Thyroid gland (tissue), 4 donors: Measurements from ENCODE around the gene EXOSC1. TPM values are rescaled to one million over a fixed set of nuclear protein-coding genes. Genes with fewer than 3 reads are reported as not detected.

Source experiments
- DNase-seq, 2 donors: peaks; one replicate each; pipeline ENCODE4 v3.0.0-alpha.2; 2019
- H3K27ac ChIP-seq, 3 donors: fragments of 200-600 bp; sonication (generic); 1 replicate in 2 of 3; 2 replicates in 1 of 3; pipeline ENCODE4 v1.5.1; 2016 to 2019; ENCODE audit warnings: mild to moderate bottlenecking in 1 of 3, moderate library complexity in 1 of 3
- H3K27me3 ChIP-seq: fragments of 200-600 bp; sonication (generic); one replicate; pipeline ENCODE4 v1.5.1; 2019
- H3K36me3 ChIP-seq, 2 donors: fragments of 200-600 bp; sonication (generic); one replicate each; pipeline ENCODE4 v1.5.1; 2016 to 2019
- H3K4me1 ChIP-seq, 2 donors: fragments of 200-600 bp; sonication (generic); one replicate each; pipeline ENCODE4 v1.5.1; 2017 to 2019
- H3K4me3 ChIP-seq, 3 donors: fragments of 200-600 bp; sonication (generic); replicated peaks in 1 of 3; 1 replicate in 2 of 3; 2 replicates in 1 of 3; pipeline ENCODE4 v1.5.1; 2016; ENCODE audit warnings: mild to moderate bottlenecking in 1 of 3
- H3K9me3 ChIP-seq: fragments of 200-600 bp; sonication (generic); one replicate; pipeline ENCODE4 v1.5.1; 2017
- POLR2A ChIP-seq, 2 donors: fragments of 450-650 bp; IDR thresholded peaks; one replicate each; pipeline ENCODE4 v1.6.1; 2017; ENCODE audit warnings: antibody characterized with exemption in 2 of 2, mild to moderate bottlenecking in 2 of 2, moderate library complexity in 1 of 2
- WGBS, 2 donors: methylation state at CpG; one replicate each; pipeline ENCODE4 v1.1.5; 2017; 5-methylcytosine and 5-hydroxymethylcytosine counted together
- intact Hi-C: fragments of 100-400 bp; cut with DNase I; formaldehyde crosslinking; loops from one replicate; pipeline ENCODE4 v1.15.1; 2023
- small RNA-seq: library from RNA; depleted of rRNA; stranded (forward); fragments of <200 nt; gene quantifications from one replicate; pipeline ENCODE3, GENCODE V24; 2016
- total RNA-seq, 4 donors: library from RNA; depleted of rRNA; stranded (reverse); fragments of >200 nt; gene quantifications; one replicate each; pipeline ENCODE4 v1.2.3, GENCODE V29; 2016
- TF ChIP-seq, protein P1 (sequence below), 6 experiments: fragments of 200-600 bp in 3 of 6; fragments of 450-650 bp in 3 of 6; sonication (generic) in 3 of 6; IDR thresholded peaks; one replicate each; pipeline ENCODE4 v1.5.1; 2016 to 2019; ENCODE audit warnings: antibody characterized with exemption in 6 of 6, mild to moderate bottlenecking in 2 of 6, inconsistent platforms in 1 of 6, moderate library complexity in 1 of 6

The EXOSC1 gene
- total RNA-seq, 4 donors from 2014 or later = 23.6 to 51.1 (median 29.2) TPM

DNA sequence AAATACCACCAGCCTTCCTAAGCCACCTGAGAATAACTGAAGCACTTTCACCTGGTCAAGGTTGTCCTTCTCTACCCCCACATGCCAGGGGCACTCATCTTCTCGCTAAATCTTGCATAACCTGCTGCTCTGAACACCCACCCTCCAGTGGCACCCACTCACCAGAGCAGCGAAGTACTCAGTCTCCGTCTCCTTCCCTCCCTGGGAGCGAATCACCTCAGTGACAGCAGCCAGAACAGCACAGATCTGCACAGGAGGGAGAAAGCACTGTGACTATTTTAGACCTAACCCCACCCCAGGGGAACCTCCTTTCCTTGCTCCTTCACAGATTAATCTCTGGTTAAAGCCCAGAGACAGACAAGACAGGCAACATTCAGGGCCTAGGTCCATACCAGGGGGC is 49.8 kb downstream of the EXOSC1 start:
- DNase-seq = no peak
- 77 to 84% methylated on average over 4 of the region's 4 CpGs for WGBS, 2 donors
- Histone ChIP-seq H3K4me1 (peaks cover 7 to 9% of the 10 kb centered on the region in 2 donors), H3K27me3 (no peaks in the 10 kb centered on the region), H3K4me3 (no peak overlapping the region), H3K9me3 (no peaks in the 10 kb centered on the region), H3K27ac (no peak overlapping the region), H3K36me3 (peaks cover 11 to 12% of the 10 kb centered on the region in 2 donors)
- TF ChIP-seq POLR2A (IDR thresholded peaks at IDR 0.05) = no peak
- TF ChIP-seq, protein P1, sequence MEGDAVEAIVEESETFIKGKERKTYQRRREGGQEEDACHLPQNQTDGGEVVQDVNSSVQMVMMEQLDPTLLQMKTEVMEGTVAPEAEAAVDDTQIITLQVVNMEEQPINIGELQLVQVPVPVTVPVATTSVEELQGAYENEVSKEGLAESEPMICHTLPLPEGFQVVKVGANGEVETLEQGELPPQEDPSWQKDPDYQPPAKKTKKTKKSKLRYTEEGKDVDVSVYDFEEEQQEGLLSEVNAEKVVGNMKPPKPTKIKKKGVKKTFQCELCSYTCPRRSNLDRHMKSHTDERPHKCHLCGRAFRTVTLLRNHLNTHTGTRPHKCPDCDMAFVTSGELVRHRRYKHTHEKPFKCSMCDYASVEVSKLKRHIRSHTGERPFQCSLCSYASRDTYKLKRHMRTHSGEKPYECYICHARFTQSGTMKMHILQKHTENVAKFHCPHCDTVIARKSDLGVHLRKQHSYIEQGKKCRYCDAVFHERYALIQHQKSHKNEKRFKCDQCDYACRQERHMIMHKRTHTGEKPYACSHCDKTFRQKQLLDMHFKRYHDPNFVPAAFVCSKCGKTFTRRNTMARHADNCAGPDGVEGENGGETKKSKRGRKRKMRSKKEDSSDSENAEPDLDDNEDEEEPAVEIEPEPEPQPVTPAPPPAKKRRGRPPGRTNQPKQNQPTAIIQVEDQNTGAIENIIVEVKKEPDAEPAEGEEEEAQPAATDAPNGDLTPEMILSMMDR (IDR thresholded peaks at IDR 0.05) = no peak
- intact Hi-C loops = no loop called here

DNA sequence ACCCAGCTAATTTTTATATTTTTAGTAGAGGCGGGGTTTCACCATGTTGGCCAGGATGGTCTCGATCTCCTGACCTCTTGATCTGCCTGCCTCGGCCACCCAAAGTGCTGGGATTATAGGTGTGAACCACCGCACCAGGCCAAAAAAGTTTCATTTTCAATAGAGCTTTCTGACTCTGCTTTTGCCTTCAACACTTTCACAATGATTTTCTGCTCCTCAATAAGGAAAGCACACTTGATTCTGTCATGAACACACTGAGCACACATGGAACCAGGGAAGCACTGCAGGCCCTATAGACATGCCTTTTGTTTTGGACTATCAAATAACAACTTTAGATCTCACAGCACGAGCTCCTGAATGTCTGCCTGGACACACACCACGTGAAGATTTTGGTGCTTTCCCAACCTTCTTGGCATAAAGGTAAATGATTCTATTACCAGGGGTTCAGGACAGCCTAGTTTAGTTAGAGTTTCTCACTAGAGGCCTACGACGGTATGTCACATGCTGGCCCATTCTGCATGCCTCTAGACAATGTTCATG is 52.7 kb downstream of the EXOSC1 start:
- Histone ChIP-seq H3K36me3 (peaks cover 16 to 33% of the 10 kb centered on the region in 2 donors), H3K9me3 (no peaks in the 10 kb centered on the region), H3K4me3 (no peak overlapping the region), H3K4me1 (no peaks in the 10 kb centered on the region), H3K27ac (no peak overlapping the region), H3K27me3 (no peaks in the 10 kb centered on the region)
- TF ChIP-seq POLR2A (IDR thresholded peaks at IDR 0.05) = no peak
- TF ChIP-seq, protein P1 (IDR thresholded peaks at IDR 0.05) = no peak
- DNase-seq = no peak
- 94 to 95% methylated on average over 8 of the region's 8 CpGs for WGBS, 2 donors
- intact Hi-C loops = no loop called here

DNA sequence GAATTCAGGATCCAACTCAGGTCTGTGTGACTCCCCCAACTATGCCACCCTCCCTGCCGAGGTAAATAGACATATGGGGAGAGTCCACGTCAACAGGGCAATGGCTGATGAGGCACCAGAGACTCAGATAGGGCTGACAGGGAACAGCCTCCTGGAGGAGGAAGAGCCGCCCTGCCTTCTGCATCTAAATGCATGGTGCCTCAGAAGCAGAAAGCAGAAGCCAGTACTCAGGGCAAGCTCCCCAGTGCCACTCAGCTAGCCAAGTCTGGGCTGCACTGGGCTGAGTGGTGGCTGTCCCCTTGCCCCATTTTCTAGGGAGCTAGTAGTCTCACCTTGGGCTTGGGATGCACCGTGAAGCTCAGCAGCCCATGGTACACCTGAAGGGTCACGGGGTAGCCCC is 55.7 kb downstream of the EXOSC1 start:
- no peaks in the 10 kb centered on the region for H3K27me3 ChIP-seq
- H3K36me3 ChIP-seq = peaks cover 4 to 41% of the 10 kb centered on the region in 2 donors
- intact Hi-C loops = no loop called here
- no peak overlapping the region for H3K4me3 ChIP-seq
- TF ChIP-seq, protein P1 (IDR thresholded peaks at IDR 0.05) = no peak
- no peak for TF ChIP-seq POLR2A (IDR thresholded peaks at IDR 0.05)
- 91 to 100% methylated on average over 2 to 4 of the region's 5 CpGs for WGBS, 2 donors
- no peaks in the 10 kb centered on the region for H3K4me1 ChIP-seq
- DNase-seq = no peak
- H3K9me3 ChIP-seq = no peaks in the 10 kb centered on the region
- no peak overlapping the region for H3K27ac ChIP-seq

DNA sequence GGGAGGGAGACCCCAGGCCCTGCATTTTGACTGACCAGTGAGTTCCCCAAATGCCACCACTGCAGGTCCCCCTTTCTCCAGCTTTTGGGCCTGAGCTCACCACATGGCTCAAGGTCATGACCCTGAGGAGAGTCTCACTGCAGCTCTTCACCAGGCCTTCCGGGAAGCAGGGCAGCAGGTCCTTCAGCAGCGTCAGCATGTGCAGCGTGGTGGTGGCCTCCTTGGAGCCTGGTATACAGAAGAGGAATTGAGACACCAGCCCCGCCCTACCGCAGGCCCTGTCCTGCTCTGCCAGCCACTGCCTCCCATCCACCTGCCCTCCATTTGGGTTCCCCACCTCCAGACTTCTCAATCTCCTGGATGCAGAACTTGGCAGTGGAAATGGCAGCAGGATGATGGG is 57.7 kb downstream of the EXOSC1 start:
- intact Hi-C loops = no loop called here
- 87 to 95% methylated on average over 3 to 5 of the region's 5 CpGs for WGBS, 2 donors
- peaks cover 4 to 36% of the 10 kb centered on the region in 2 donors for H3K36me3 ChIP-seq

More for the DNA sequence above, 57.7 kb downstream of the EXOSC1 start:
- no peak for DNase-seq
- TF ChIP-seq POLR2A (IDR thresholded peaks at IDR 0.05) = no peak
- TF ChIP-seq, protein P1 (IDR thresholded peaks at IDR 0.05) = no peak
- H3K4me1 ChIP-seq = no peaks in the 10 kb centered on the region
- H3K27me3 ChIP-seq = no peaks in the 10 kb centered on the region
- no peak overlapping the region for H3K27ac ChIP-seq
- no peak overlapping the region for H3K4me3 ChIP-seq
- no peaks in the 10 kb centered on the region for H3K9me3 ChIP-seq

Small RNA genes lying within 50 kb of the gene (small RNA-seq; reads per million reads assigned to genes)
- gene RF00019 = not detected

Other genes with a start within 250 kb of the EXOSC1 start
- gene ARHGAP19, start 153.4 kb downstream of the EXOSC1 start, total RNA-seq = 10 to 100 TPM in 1 of 4 donors, 1 to 10 TPM in 3; 7.0 to 11.0 (median 8.5) TPM
- gene FRAT1, start 126.7 kb downstream of the EXOSC1 start, total RNA-seq = 1 to 10 TPM; 5.3 to 8.7 (median 6.6) TPM
- gene FRAT2, start 111.3 kb downstream of the EXOSC1 start, total RNA-seq = 10 to 100 TPM; 19.5 to 23.2 (median 21.8) TPM
- gene RRP12, start 44.7 kb downstream of the EXOSC1 start, total RNA-seq = 10 to 100 TPM in 3 of 4 donors, 1 to 10 TPM in 1; 8.3 to 27.4 (median 15.0) TPM
- gene PGAM1, start 19.8 kb downstream of the EXOSC1 start, total RNA-seq = 100 to 1,000 TPM; 157 to 269 (median 191) TPM
- 10 to 100 TPM; 36.1 to 52.5 (median 36.5) TPM for gene ZDHHC16, start 169 bp upstream of the EXOSC1 start, total RNA-seq
- 10 to 100 TPM; 64.7 to 85.7 (median 75.2) TPM for gene MMS19, start 52.4 kb upstream of the EXOSC1 start, total RNA-seq
- gene UBTD1, start 52.9 kb upstream of the EXOSC1 start, total RNA-seq = 10 to 100 TPM in 3 of 4 donors, 1 to 10 TPM in 1; 7.8 to 27.8 (median 20.0) TPM
- gene ANKRD2, start 126.8 kb upstream of the EXOSC1 start, total RNA-seq = not detected
- 1 to 10 TPM in 2 of 4 donors, under 1 TPM in 2; 0.67 to 4.5 (median 0.93) TPM for gene HOGA1, start 138.4 kb upstream of the EXOSC1 start, total RNA-seq
- gene C10orf62, start 143.7 kb upstream of the EXOSC1 start, total RNA-seq = 1 to 10 TPM in 2 of 4 donors, not detected in 2; 1.0 to 1.1 TPM
- 10 to 100 TPM in 2 of 4 donors, 1 to 10 TPM in 2; 4.6 to 18.9 (median 9.7) TPM for gene MORN4, start 187.5 kb upstream of the EXOSC1 start, total RNA-seq
- 10 to 100 TPM; 19.9 to 31.3 (median 24.1) TPM for gene PI4K2A, start 194.7 kb upstream of the EXOSC1 start, total RNA-seq
- 10 to 100 TPM in 2 of 4 donors, 1 to 10 TPM in 2; 6.7 to 17.8 (median 11.2) TPM for gene AVPI1, start 241.2 kb upstream of the EXOSC1 start, total RNA-seq